ENCODE measurements around the gene MRPS18A.
A peak's percentile ranks its signal among the peaks of the same experiment; 100 is the strongest.
"Not testable (repeated sequence)": the region's sequence is repeated elsewhere in the genome, so short reads cannot be mapped to it uniquely, and the experiment has no call there.

MRPS18A gene

DNA sequence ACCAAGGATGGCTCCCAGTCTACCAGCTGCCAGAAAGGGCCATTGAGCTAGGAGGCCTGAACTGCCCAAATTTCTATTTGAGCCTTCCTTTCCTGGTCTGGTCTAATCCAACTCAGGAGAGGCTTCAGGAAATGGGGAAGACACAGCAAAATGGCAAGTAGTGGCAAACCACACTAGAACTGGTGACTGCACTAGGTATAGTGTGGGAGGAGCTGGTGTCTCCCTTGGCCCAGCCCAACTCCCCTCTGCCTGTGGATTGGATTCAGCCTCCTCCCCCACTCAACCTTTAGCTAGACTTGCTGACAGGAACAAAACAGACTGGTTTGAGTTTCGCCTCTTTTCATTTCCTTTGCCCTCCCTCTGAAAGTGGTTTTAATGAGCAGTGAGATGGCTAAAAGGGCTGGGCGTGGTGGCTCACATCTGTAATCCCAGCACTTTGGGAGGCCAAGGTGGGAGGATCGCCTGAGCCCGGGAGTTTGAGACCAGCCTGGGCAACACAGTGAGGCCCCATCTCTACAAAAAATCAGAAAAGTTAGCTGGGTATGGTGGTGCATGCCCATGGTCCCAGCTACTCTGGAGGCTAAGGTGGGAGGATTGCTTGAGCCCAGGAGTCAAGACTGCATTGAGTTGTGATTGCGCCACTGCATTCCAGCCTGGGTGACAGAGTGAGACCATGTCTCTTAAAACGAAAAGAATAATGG lies 17.5 kb downstream of the MRPS18A start:
- no peak for DNase-seq

DNA sequence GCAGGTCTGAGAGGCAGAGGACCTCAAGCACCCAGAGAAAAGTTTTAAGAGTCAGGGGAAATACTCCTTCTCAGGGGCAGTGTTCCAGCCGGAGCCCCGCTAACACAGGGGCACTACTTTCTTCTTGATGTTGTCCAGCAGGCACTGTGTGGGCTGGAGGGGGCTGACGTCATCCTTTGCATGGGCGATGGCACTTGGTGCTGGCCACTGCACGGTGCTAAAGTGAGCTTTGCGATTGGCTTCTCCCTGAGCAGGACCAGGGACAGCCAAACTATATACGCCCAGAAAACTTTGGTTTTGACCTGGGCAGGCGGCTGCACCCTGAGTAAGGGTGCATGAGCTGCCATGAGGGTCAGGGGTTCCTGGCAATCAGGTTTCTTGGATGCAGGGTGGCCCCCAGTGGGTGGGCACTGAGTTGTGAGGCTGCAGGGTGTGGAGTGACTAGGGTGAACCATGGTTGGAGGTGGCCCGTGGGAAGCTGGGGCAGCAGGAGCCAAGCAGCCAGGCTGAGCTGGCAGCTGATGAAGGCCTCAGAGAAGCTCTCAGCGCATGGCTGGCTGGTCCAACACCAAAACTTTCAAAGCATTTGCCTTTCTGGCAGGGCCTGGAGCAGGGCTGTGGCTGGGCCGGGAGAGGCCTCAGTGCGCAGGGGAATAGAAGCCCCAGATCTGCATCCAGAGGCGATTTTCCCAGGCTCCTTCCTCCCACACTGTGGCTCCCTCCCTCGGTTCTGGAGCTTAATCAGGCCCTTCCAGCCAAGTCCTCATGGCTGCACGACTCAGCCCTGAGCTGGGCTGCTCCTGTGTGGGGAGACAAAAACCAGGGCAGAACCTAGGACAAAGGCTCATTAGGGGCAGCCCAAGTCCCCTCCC lies 18.3 kb downstream of the MRPS18A start:
- no peak for DNase-seq

GRCh38 chr6:43668151-43669028 lies 19.2 kb downstream of the MRPS18A start:
- DNase-seq = peak; percentile 22 to 71

DNA sequence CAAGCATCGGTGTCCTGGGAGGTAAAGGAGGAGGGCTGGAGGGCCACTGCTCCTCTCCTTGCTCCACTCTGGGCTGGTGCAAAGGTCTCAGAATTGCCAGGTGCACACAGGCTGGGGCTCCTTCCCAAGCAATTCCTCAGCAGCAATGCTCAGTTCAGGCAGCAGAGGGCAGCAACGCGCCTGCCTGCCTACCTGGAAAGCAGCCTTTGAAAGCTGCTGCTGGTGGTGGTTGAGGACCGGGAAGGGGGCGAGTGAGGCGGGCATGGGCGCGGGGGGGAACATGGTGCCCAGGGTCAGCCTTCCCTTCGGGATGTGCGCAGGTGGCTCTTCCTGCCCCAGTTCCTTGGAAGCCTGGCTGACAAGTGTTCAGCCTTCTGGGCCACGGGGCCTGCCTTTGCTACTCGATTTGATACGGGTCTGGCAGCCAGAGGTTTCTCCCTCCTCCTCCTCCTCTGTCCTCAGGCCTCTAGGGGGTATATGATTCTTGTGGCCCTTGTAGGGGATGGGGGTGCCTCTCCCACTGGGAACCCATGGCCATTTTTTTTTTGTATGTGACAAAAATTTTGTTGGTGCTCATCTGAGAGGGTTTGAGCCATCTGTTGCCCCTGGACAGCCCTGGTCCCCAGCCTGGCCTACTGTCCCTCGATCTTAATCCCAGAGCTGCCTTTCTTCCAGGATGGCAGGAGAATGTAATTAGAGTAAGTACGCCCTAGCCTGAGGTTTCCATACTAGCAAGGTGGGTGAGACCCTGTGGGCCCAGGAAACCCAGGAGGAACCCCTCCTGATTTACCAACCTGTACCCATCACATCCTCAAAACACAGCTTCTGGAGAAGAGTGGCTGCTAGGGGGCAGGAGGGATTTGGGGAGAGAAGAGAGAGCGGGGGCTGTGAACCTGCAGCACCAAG lies 20.1 kb downstream of the MRPS18A start:
- peak; percentile 44 to 85 for DNase-seq

GRCh38 chr6:43666196-43666920 lies 21.2 kb downstream of the MRPS18A start:
- DNase-seq = no peak

DNA sequence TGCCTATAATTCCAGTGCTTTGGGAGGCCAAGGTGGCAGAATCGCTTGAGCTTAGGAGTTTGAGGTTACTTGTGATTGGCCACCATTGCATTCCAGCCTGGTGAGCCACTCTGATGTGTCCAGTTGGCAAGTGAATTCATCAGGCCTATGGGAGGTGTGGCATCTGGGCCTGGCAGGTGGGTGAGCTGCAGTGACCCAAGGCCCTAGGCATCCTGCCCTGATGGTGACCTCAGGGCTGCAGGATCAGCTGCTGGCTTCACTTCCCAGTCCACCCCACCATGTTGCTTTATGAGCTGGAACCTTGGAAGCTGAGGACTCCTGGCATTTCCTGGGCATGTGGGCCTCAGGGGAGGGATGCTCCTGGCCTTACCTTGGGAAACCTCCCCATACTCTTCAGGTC lies 22.2 kb downstream of the MRPS18A start:
- DNase-seq = no peak

- DNase-seq = not testable (repeated sequence)
Observed at GRCh38 chr6:43662948-43663347, 24.6 kb downstream of the MRPS18A start.

DNA sequence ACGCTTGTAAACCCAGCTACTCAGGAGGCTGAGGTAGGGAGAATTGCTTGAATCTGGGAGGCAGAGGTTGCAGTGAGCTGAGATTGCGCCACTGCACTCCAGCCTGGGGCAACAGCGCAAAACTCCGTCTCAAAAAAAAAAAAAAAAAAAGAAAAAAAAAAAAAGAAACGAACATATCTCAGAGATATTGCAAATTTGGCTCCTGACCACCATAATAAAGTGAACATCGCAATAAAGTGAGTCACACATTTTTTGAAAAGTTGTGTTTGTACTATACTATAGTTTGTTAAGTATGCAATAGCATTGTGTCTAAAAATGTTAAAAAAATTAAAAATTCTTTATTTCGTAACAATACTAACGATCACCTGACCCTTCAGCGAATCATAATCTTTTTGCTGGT lies 29.4 kb downstream of the MRPS18A start:
- no peak for DNase-seq

DNA sequence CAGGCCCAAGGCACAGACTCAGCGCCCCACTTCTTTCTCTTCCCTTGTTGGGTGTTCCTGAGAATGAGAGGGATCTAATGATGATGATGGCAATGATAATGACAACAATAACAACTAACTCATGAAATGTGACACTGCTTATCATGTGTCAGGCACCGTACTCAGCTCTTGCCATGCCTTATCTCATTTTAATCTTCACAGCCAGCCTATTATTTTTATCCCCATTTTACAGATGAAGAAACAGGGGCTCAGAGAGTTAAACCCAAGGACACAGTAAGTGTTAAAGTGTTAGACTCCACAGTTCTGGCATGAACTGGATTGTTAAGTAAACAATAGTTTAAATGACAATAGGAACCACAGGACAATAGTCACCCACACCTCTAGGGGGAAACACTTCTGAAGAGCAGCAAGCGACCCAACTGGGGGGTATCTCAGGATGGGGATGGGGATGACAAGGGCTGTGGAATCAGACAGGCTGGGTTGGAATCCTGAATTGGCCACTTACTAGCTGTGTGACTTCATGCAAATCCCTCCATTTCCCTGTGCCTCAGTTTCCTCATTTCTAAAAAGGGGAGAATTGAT lies 30.3 kb downstream of the MRPS18A start:
- DNase-seq = no peak

- DNase-seq = not testable (repeated sequence)
Observed at GRCh38 chr6:43652822-43653221, 34.8 kb downstream of the MRPS18A start.

GRCh38 chr6:43648248-43648647 lies 39.3 kb downstream of the MRPS18A start:
- DNase-seq = no peak

DNA sequence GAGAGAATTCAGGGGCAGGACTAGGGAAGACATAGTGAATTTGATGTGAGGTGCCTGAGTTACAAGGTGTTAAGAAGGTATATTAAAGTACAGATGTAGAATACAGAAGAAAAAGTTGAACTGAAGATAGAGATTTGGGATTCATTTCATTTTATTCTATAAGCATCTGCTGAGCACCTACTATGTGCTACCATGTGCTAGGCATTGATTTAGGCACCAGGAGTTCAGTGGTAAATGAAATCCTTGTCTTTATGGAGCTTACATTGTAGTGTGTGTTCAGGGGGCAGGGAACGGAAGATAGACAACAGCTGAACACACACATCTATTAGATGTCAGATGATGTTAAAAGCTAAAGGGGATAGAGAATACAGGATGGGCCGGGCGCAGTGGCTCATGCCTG lies 40.0 kb downstream of the MRPS18A start:
- DNase-seq = no peak

DNA sequence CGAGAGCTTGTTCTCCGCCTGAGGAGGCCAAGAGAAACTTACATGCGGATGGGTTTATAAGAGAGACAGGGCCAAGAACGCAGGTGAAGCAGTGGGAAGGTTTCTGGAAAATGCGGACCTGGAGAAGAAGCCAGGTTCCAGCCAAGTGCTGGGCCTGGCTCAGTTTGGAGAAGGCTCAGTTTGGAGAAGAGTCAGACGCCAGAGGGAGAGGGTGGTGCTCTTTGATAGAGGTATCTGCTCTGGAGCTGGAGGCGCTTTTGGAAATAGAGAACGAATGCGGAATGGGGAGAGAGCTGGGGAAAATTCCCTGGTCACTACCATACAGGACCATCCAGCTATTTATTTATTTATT lies 42.0 kb downstream of the MRPS18A start:
- no peak for DNase-seq

GRCh38 chr6:43644940-43645612 lies 42.5 kb downstream of the MRPS18A start, which contains the start of gene RSPH9:
Gene RSPH9, plus strand, starts transcription at chr6:43645036. Its CDS starts 63 bp downstream, at chr6:43645099.
- peak; percentile 36 to 73 for DNase-seq

DNA sequence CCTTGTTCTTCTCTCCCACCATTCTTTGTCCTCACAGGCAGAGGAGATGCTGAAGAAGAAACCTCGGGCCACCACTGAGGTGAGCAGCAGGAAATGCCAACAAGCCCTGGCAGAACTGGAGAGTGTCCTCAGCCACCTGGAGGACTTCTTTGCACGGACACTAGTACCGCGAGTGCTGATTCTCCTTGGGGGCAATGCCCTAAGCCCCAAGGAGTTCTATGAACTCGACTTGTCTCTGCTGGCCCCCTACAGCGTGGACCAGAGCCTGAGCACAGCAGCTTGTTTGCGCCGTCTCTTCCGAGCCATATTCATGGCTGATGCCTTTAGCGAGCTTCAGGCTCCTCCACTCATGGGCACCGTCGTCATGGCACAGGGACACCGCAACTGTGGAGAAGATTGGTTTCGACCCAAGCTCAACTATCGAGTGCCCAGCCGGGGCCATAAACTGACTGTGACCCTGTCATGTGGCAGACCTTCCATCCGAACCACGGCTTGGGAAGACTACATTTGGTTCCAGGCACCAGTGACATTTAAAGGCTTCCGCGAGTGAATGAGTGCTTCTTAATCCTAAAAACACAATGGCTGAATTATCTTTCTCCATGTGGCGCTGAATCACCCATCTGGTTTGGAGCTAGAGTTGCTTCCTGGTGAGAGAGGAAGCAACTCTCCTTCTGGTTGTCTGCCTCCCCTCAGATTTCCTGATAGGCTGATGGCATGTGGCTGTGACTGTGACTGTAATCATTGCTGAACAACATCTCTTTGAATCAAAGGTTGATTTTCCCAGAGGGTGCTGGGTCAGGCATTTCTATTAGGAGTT lies 47.4 kb downstream of the MRPS18A start:
- no peak for DNase-seq

- no peak for DNase-seq
Observed at GRCh38 chr6:43636308-43636659, 51.3 kb downstream of the MRPS18A start.

GRCh38 chr6:43635387-43636307 lies 51.9 kb downstream of the MRPS18A start, which contains the start of gene MAD2L1BP:
Gene MAD2L1BP, plus strand, starts transcription at chr6:43635840. Its CDS starts 36 bp downstream, at chr6:43635876.
- DNase-seq = peak; percentile 63 to 89

GRCh38 chr6:43634702-43635303 lies 52.8 kb downstream of the MRPS18A start:
- no peak for DNase-seq
